ENCODE results near the gene TTC7B. TPM values are rescaled to one million over a fixed set of nuclear protein-coding genes. Genes with fewer than 3 reads are reported as not detected.

The TTC7B gene
- total RNA-seq, 4 donors from 2014 or later = 0.18 to 53.6 (median 11.2) TPM

- H3K27me3 ChIP-seq = no peaks in the 10 kb centered on the region
- H3K4me3 ChIP-seq = no peak overlapping the region
- TF ChIP-seq CTCF (IDR thresholded peaks at IDR 0.05) (no peak), POLR2A (IDR thresholded peaks at IDR 0.05) (no peak)
- no peaks in the 10 kb centered on the region for H3K9me3 ChIP-seq
- no peak for DNase-seq
- H3K36me3 ChIP-seq = no peaks in the 10 kb centered on the region
- peak overlapping the region in 1 of 4 donors; percentile 80 for H3K27ac ChIP-seq
- H3K4me1 ChIP-seq = peaks cover 0 to 49% (median 9%) of the 10 kb centered on the region in 4 donors
Observed at GRCh38 chr14:90511252-90511651, 305.0 kb downstream of the TTC7B start.

- peak in 2 of 3 donors; percentile 68 to 78 for DNase-seq
- TF ChIP-seq POLR2A (IDR thresholded peaks at IDR 0.05) = no peak
- TF ChIP-seq CTCF (IDR thresholded peaks at IDR 0.05) = no peak
- no peaks in the 10 kb centered on the region for H3K36me3 ChIP-seq
- no peaks in the 10 kb centered on the region for H3K27me3 ChIP-seq
- no peaks in the 10 kb centered on the region for H3K9me3 ChIP-seq
- H3K27ac ChIP-seq = peak overlapping the region in 2 of 4 donors; percentile 45 to 49
- H3K4me1 ChIP-seq = peaks cover 0 to 42% (median 9%) of the 10 kb centered on the region in 4 donors
- no peak overlapping the region for H3K4me3 ChIP-seq
Observed at GRCh38 chr14:90510159-90510558, 306.1 kb downstream of the TTC7B start.

GRCh38 chr14:90509403-90509802 lies 306.8 kb downstream of the TTC7B start:
- Histone ChIP-seq H3K27me3 (no peaks in the 10 kb centered on the region), H3K4me3 (no peak overlapping the region), H3K27ac (no peak overlapping the region), H3K9me3 (no peaks in the 10 kb centered on the region), H3K4me1 (peaks cover 0 to 42% (median 9%) of the 10 kb centered on the region in 4 donors), H3K36me3 (no peaks in the 10 kb centered on the region)
- TF ChIP-seq POLR2A (IDR thresholded peaks at IDR 0.05) = no peak
- TF ChIP-seq CTCF (IDR thresholded peaks at IDR 0.05) = no peak
- DNase-seq = no peak

- no peak overlapping the region for H3K27ac ChIP-seq
- no peaks in the 10 kb centered on the region for H3K9me3 ChIP-seq
- no peaks in the 10 kb centered on the region for H3K27me3 ChIP-seq
- DNase-seq = peak in 1 of 3 donors; percentile 70
- H3K4me1 ChIP-seq = peaks cover 0 to 38% (median 9%) of the 10 kb centered on the region in 4 donors
- TF ChIP-seq POLR2A (IDR thresholded peaks at IDR 0.05) (no peak), CTCF (IDR thresholded peaks at IDR 0.05) (no peak)
- H3K36me3 ChIP-seq = no peaks in the 10 kb centered on the region
- H3K4me3 ChIP-seq = no peak overlapping the region
Observed at GRCh38 chr14:90508536-90509254, 307.5 kb downstream of the TTC7B start.

GRCh38 chr14:90508036-90508435 lies 308.2 kb downstream of the TTC7B start:
- Histone ChIP-seq H3K4me3 (no peak overlapping the region), H3K27ac (no peak overlapping the region), H3K4me1 (peaks cover 0 to 32% (median 5%) of the 10 kb centered on the region in 4 donors), H3K27me3 (no peaks in the 10 kb centered on the region), H3K36me3 (no peaks in the 10 kb centered on the region), H3K9me3 (no peaks in the 10 kb centered on the region)
- no peak for DNase-seq
- TF ChIP-seq CTCF (IDR thresholded peaks at IDR 0.05) = no peak
- no peak for TF ChIP-seq POLR2A (IDR thresholded peaks at IDR 0.05)

Measured in Peyer's patch (tissue), 4 donors.